ENCODE measurements around the gene TYK2. TPM values are rescaled to one million over a fixed set of nuclear protein-coding genes. Genes with fewer than 3 reads are reported as not detected.

The TYK2 gene
- total and polyA plus RNA-seq, 9 of the 15 experiments (the other 6 are each of a cell fraction or from before 2014, with no cell fraction given), result 15.0 to 182 (median 85.9) TPM

GRCh38 chr19:10428996-10429381 lies 48.6 kb upstream of the TYK2 start (continued):
- TF ChIP-seq IRF9 (tag; IDR thresholded peaks at IDR 0.05), result no peak
- peak; percentile 24; the same call in 1 of the 2 replicates for TF ChIP-seq HDGF (IDR thresholded peaks at IDR 0.05)
- TF ChIP-seq CSDE1 (IDR thresholded peaks at IDR 0.05), result peak in 1 of 2 experiments; percentile 74; a peak in 1 of 4 replicates
- TF ChIP-seq BCLAF1 (IDR thresholded peaks at IDR 0.05; ENCODE audit: borderline replicate concordance in 1 of 2, control insufficient read depth in 1 of 2, low read depth in 2 of 2, low read length in 1 of 2), result peak in 1 of 2 experiments; percentile 67; a peak in 1 of 4 replicates
- TF ChIP-seq ARID2 (IDR thresholded peaks at IDR 0.05), result peak; percentile 69
- no peak for TF ChIP-seq NFYB (IDR thresholded peaks at IDR 0.05; ENCODE audit: extremely low read depth, insufficient read length)
- TF ChIP-seq ZKSCAN3 (CRISPR knock-in tag; IDR thresholded peaks at IDR 0.05), result no peak
- TF ChIP-seq RBM25 (IDR thresholded peaks at IDR 0.05; ENCODE audit: low read depth, low read length, severe bottlenecking), result no peak
- TF ChIP-seq ZNF347 (CRISPR knock-in tag; IDR thresholded peaks at IDR 0.05; ENCODE audit: low read depth), result no peak
- 0 out of 2 replicates have a peak, but pooled peaks have one; percentile 27 for TF ChIP-seq NKRF (IDR thresholded peaks at IDR 0.05; ENCODE audit: borderline replicate concordance)
- TF ChIP-seq ZNF282 (CRISPR knock-in tag; IDR thresholded peaks at IDR 0.05), result no peak
- TF ChIP-seq TRIM25 (IDR thresholded peaks at IDR 0.05; ENCODE audit: borderline replicate concordance), result peak; percentile 90; the same call in 1 of the 2 replicates

All from K562 (cell line).